ENCODE measurements around the gene THSD4.

DNA sequence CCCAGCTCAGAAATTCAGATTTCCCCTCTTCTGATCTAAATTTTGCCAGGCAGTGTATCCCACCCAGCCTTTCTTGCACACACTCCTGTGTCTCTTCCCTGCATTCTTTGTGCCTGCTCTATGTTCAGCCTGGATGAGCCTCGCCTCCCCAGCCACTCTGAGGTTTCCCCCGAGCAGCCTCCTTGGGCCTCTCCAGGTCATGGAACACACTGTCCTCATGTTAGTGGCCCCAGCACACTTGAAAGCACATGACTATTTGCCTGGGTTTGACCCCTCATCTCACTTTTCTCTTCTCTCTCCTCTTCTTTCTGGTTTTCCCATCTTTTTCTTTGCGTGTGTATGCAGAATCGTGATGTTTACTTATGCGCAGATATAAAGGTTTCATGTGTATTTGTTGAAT, 3.1 kb downstream of the THSD4 start:
- TF ChIP-seq ZNF274 (IDR thresholded peaks at IDR 0.05; ENCODE audit: low read depth, low read length) (no peak), SUZ12 (IDR thresholded peaks at IDR 0.05; ENCODE audit: extremely low read depth, insufficient read depth, insufficient read length) (no peak), YY1 (IDR thresholded peaks at IDR 0.05; ENCODE audit: insufficient read depth, insufficient read length) (no peak)

All from NT2/D1 (cell line).